Testis (tissue), 3 donors: ENCODE data around the gene SCMH1. TPM values are rescaled to one million over a fixed set of nuclear protein-coding genes. Genes with fewer than 3 reads are reported as not detected.
"Not testable (repeated sequence)": the region's sequence is repeated elsewhere in the genome, so short reads cannot be mapped to it uniquely, and the experiment has no call there.

Source experiments
- DNase-seq: peaks from one replicate; pipeline ENCODE4 v3.0.0-alpha.2; 2019
- H3K27ac ChIP-seq, 2 donors: fragments of 200-600 bp; sonication (generic); one replicate each; pipeline ENCODE4 v1.5.1; 2019
- H3K27me3 ChIP-seq: fragments of 200-600 bp; sonication (generic); one replicate; pipeline ENCODE4 v1.5.1; 2019
- H3K36me3 ChIP-seq: fragments of 200-600 bp; sonication (generic); one replicate; pipeline ENCODE4 v1.5.1; 2017; ENCODE audit warnings: low read depth; ENCODE audit errors: missing control alignments
- H3K4me1 ChIP-seq: fragments of 200-600 bp; sonication (generic); one replicate; pipeline ENCODE4 v1.5.1; 2019
- H3K4me3 ChIP-seq, 2 donors: fragments of 200-600 bp; sonication (generic); one replicate each; pipeline ENCODE4 v1.5.1; 2017 to 2019
- H3K9me3 ChIP-seq: fragments of 200-600 bp; sonication (generic); one replicate; pipeline ENCODE4 v1.5.1; 2017
- POLR2A ChIP-seq: fragments of 450-650 bp; IDR thresholded peaks from one replicate; pipeline ENCODE4 v1.6.1; 2017; ENCODE audit warnings: antibody characterized with exemption, mild to moderate bottlenecking, moderate library complexity
- WGBS, 2 donors: methylation state at CpG; one replicate each; pipeline ENCODE4 v1.1.5; 2018; 5-methylcytosine and 5-hydroxymethylcytosine counted together
- intact Hi-C: fragments of 100-400 bp; cut with DNase I; formaldehyde crosslinking; loops from one replicate; pipeline ENCODE4 v1.15.1; 2023; ENCODE audit warnings: low total_unique reads
- polyA plus RNA-seq: library from polyadenylated mRNA; stranded (reverse); fragments of 350-450 nt; fragmentation: Illumina TruSeq; extraction: RNeasy Lipid Tissue Mini Kit (QIAGEN cat#74804); gene quantifications from one replicate; pipeline ENCODE4 v1.2.3, GENCODE V29; 2014; ENCODE audit warnings: low read depth, low replicate concordance; ENCODE audit not compliant: insufficient read depth
- total RNA-seq, 2 donors: library from RNA; depleted of rRNA; stranded (reverse); fragments of >200 nt; gene quantifications; one replicate each; pipeline ENCODE4 v1.2.3, GENCODE V29; 2016
- TF ChIP-seq, protein P1 (sequence below), 3 experiments: fragments of 450-650 bp in 2 of 3; fragments of 200-600 bp in 1 of 3; sonication (generic) in 1 of 3; IDR thresholded peaks; one replicate each; pipeline ENCODE4 v1.5.1; 2016 to 2019; ENCODE audit warnings: antibody characterized with exemption in 3 of 3, mild to moderate bottlenecking in 2 of 3, moderate library complexity in 1 of 3

SCMH1 gene
- total and polyA plus RNA-seq, 3 donors from 2014 or later, result 60.8 to 79.7 (median 79.0) TPM

GRCh38 chr1:41122851-41123518 is 119.1 kb downstream of the SCMH1 start:
- 86 to 87% methylated on average over 7 to 8 of the region's 8 CpGs for WGBS, 2 donors
- TF ChIP-seq, protein P1, sequence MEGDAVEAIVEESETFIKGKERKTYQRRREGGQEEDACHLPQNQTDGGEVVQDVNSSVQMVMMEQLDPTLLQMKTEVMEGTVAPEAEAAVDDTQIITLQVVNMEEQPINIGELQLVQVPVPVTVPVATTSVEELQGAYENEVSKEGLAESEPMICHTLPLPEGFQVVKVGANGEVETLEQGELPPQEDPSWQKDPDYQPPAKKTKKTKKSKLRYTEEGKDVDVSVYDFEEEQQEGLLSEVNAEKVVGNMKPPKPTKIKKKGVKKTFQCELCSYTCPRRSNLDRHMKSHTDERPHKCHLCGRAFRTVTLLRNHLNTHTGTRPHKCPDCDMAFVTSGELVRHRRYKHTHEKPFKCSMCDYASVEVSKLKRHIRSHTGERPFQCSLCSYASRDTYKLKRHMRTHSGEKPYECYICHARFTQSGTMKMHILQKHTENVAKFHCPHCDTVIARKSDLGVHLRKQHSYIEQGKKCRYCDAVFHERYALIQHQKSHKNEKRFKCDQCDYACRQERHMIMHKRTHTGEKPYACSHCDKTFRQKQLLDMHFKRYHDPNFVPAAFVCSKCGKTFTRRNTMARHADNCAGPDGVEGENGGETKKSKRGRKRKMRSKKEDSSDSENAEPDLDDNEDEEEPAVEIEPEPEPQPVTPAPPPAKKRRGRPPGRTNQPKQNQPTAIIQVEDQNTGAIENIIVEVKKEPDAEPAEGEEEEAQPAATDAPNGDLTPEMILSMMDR (IDR thresholded peaks at IDR 0.05), result peak in 2 of 3 experiments; percentile 16 to 40
- no peak for TF ChIP-seq POLR2A
- H3K36me3 ChIP-seq, result no peaks in the 10 kb centered on the region
- no peak overlapping the region for H3K4me3 ChIP-seq
- no peak overlapping the region for H3K27ac ChIP-seq
- no peaks in the 10 kb centered on the region for H3K4me1 ChIP-seq
- peak; percentile 35 for DNase-seq
- intact Hi-C loops, result no loop called here
- H3K27me3 ChIP-seq, result no peaks in the 10 kb centered on the region
- no peaks in the 10 kb centered on the region for H3K9me3 ChIP-seq

DNA sequence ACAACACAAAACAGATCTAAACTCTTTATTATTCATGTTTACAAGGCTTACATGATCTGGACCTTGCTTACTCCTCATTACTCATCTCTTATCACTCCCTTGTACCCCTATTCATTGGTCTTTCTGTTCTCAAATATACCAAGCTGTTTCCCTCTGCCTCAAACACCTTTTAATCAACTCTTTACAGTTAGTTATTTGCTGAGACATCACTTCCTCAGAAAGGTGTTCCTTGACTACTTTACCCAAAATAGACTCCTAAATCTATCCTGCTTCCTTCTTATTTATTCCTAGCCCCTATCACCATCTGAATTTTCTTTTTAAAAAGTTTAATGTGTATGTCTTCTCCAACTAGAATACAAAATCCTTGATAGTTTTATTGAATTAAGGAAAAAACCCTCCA is 120.0 kb downstream of the SCMH1 start:
- TF ChIP-seq, protein P1 (IDR thresholded peaks at IDR 0.05), result no peak
- no peak for TF ChIP-seq POLR2A
- Histone ChIP-seq H3K27ac (no peak overlapping the region), H3K36me3 (no peaks in the 10 kb centered on the region), H3K4me3 (no peak overlapping the region), H3K9me3 (no peaks in the 10 kb centered on the region), H3K4me1 (no peaks in the 10 kb centered on the region), H3K27me3 (no peaks in the 10 kb centered on the region)
- DNase-seq, result no peak
- intact Hi-C loops, result no loop called here

DNA sequence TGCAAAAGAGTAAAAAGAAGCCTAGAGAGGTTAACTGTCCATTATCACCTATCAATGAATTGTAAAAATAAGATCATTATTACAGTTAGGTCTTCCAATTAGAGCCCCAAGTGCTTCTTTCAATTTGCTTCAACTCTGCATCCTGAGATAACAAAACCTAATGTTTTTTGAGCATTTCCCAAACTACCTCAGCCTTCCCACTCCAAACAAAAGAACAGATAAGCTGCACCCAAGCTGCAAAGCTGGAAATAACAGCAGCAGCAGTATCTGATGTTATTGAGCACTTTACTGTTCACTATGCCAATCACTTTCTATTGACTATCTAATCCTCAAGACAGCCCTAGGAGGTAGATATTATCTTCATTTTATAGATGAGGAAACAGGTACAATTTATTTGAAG is 123.5 kb downstream of the SCMH1 start:
- Histone ChIP-seq H3K27me3 (no peaks in the 10 kb centered on the region), H3K9me3 (no peaks in the 10 kb centered on the region), H3K27ac (no peak overlapping the region), H3K4me1 (no peaks in the 10 kb centered on the region), H3K36me3 (no peaks in the 10 kb centered on the region), H3K4me3 (no peak overlapping the region)
- DNase-seq, result no peak
- intact Hi-C loops, result no loop called here
- TF ChIP-seq, protein P1 (IDR thresholded peaks at IDR 0.05), result no peak
- TF ChIP-seq POLR2A, result no peak

- 82 to 95% methylated on average over 14 to 15 of the region's 15 CpGs for WGBS, 2 donors
- DNase-seq, H3K4me1 ChIP-seq, H3K27ac ChIP-seq, H3K9me3 ChIP-seq, H3K36me3 ChIP-seq, H3K27me3 ChIP-seq, intact Hi-C loops, H3K4me3 ChIP-seq: not testable (repeated sequence)
These were observed 124.9 kb downstream of the SCMH1 start for GRCh38 chr1:41117241-41117640.

DNA sequence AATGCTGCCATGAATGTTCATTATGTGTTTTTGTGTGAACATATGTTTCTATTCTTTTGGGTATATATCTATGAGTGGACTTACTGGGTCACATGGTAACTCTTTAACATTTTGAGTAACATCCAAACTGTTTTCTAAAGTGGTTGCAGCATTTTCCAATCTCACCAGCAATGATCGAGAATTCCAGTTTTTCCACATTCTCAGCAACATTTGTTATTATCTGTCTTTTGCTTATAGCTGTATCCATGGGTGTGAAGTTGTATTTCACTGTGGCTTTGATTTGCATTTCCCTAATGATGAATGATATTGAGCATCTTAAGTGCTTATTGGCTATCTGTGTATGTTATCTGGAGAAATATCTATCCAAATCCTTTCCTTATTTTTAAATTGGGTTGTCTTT is 131.4 kb downstream of the SCMH1 start:
- TF ChIP-seq, protein P1 (IDR thresholded peaks at IDR 0.05), result no peak
- no peak for TF ChIP-seq POLR2A
- H3K4me3 ChIP-seq, result no peak overlapping the region
- H3K9me3 ChIP-seq, result no peaks in the 10 kb centered on the region
- intact Hi-C loops, result no loop called here
- H3K27ac ChIP-seq, result no peak overlapping the region
- no peak for DNase-seq
- H3K4me1 ChIP-seq, result peaks cover 16% of the 10 kb centered on the region
- no peaks in the 10 kb centered on the region for H3K27me3 ChIP-seq
- H3K36me3 ChIP-seq, result no peaks in the 10 kb centered on the region
- 97 to 100% methylated on average over 1 of the region's 1 CpG for WGBS, 2 donors
